GM19240 (cell line): ENCODE results near the gene PTPRO.

ENCODE experiments used
- DNase-seq: peaks from one replicate; pipeline ENCODE4 v3.0.0; 2011; ENCODE audit warnings: low spot score; ENCODE audit not compliant: insufficient read length

Gene PTPRO

DNA sequence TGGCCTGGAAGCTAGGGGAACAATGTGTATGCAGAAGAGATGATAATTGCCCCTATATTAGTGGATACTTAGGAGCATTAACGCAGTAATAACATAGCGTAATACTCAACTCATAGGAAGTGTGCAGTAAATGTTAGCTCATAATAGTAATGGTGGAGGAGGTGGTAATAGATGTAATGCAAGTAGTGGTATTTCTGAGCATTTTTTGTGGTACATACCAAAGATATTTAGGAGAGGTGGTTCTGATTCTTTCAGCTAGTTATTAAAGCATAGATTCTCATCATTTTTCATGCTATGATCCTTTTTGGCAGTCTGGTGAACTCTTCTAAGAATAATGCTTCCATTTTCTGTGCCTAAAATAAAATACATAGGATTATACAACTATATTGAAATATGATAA, 233.1 kb downstream of the PTPRO start:
- DNase-seq = no peak

DNA sequence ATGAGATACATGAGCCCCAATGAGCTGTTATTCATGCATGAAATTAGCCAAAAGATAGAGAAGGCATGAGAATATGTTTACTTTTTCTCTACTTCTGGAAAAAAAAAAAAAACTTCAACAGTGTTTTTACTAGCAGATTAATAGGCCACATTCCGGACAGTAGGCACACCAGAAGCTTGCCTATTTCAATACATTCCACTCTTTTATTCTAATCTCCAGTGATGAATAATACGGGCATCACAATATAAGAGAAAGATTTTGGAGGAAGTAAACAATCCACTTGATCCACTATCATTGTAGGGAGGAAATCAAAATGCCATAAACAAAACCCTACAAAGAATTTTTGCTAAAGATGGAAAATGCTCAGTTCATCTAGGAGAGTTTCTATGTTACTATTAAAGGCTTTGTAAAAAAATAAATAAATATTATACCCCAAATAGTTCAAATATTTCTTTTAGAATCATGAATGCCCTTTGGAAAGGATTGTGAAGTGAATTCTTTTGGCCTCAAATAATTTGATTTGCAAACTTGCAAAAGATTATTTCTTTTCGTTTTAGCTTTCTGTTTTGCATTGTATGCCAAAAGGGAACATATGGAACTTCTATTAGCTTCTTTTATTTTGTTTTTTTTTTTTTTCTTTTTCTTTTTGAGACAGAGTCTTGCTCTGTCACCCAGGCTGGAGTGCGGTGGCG, 234.2 kb downstream of the PTPRO start:
- DNase-seq = no peak

DNA sequence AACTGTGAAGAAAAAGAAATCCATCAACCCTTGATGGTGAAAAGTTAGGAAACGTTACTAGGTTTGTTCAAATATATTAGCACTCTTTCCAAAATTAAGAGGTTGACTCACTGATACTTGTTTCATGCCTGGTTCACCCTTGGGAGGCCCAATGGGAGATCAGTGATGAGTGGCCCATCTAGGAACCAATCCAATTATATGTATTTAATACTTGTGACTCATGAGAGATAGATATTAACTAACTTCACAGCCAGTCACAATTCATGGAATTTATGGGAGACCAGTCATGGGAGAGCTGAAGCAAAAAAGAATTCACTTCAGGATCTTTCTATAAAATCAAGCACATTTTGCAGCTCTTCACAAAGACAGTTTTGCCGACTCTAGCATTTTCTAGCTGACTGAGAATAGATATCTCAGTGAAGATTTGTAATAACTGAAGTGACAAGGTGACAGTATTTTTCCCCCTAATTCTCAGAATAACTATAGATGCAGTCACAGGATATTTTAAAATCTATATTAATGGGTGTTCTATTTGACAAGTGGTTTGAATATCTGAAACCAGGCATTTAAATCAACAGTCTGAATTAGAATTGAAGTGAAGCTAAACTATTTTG, 236.7 kb downstream of the PTPRO start:
- DNase-seq = no peak

DNA sequence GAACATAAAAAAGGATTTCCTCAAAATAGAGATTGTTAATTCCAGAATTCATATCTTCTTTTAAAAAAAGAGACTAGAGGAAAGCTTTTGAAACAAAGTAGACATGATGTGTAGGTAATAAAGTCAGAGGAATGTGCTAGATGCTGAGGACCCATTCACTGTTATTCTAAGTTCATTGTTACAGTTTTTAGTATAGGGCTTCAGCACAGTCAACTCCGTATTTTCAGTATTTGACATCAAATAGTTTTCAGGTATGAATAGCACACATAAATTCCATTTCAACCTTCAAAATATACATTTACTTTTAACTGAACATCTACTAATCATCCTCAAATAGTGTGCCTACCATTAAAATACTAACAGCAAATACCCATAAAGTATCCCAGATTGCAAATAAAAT, 239.1 kb downstream of the PTPRO start:
- no peak for DNase-seq

DNA sequence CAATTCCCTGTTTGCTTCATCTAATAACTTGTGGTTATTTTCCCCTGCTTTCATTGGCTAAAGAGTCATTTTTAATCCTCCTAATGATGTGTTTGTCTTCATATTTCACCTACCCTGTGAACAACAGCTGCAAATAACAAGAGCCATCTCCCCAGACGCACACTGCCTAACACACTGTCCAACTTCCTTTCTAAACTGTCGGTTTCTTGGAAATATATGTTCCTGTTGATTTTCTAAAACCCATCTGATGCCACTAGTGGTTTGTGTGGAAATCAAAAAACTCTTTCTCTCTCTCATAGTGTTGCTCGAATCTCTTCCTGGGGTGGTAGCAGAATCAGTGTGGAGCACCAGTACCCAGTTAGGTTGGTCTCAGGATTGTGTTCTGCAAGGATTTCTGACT, 240.0 kb downstream of the PTPRO start:
- no peak for DNase-seq

DNA sequence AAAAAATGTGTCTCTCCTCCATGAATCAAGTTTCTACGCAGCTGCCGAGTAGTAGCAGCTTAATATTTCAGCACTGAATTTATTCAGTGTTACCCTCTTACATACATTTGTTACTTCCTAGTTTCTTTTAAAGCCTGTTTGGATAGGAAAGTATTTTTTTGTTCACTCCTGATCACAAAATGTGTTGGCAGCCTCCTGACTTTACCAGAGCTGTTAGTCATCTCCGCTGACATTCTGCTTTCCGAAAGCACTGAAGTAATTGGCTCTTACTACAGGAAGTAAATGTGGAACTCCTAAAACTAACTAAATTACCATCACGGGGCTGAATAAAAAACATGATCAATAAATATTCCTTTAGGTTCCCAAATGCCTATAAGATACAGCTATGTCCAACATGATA, 241.4 kb downstream of the PTPRO start:
- DNase-seq = no peak

DNA sequence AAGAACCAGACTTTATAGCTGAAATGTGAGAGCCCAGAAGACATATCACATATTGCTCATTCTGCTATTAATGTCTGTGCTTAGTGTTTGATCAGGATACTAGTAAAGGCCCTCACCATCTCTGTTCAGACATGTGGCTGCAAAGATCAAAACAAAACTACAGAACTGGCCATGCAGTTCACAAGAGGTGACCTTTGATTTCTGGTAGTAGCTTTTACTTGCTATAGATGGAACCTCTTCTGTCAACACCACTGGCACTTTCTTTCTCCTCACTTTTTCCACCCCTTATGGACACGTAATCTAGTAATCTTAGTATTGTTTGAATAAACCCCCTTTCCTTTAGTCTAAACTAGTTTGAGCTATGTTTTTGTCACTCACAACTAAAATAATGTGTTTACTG, 252.0 kb downstream of the PTPRO start:
- DNase-seq = no peak

DNA sequence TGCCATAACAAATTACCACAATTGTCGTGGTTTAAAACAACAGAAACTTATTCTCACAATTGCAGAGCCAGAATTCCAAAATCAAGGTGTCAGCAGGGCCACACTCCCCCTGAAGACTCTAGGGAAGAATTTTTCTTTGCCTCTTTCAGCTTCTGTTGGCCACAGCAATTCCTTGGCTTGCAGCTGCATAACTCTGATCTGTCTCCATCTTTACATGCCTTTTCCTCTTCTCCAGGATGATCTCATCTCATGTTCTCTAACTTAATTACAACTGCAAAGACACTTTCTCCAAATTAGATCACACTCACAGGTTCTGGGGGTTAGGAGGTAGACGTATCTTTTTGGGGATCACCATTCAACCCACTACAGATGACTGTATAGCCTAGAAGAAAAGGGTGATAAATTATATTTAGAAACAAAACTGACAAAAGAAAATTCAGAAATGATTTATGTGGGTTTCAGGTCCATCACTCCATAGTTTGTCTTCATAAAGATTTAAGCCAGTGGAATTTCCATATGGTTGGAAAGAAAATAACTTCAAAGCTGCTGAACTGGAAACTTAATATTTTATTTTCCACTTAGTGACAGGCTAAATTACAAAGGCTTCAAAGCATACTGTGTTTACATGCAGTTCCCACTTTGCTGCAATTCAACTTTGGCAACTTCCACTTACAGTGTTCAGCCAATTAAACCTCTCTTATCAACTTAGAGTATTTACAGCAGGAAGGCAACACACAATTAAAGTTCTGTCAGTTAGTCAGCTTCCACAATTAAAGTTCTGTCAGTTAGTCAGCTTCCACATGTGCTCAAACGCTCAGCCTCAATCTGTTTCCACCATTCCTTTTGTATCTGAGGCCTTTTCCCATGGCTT, 253.6 kb downstream of the PTPRO start:
- no peak for DNase-seq

DNA sequence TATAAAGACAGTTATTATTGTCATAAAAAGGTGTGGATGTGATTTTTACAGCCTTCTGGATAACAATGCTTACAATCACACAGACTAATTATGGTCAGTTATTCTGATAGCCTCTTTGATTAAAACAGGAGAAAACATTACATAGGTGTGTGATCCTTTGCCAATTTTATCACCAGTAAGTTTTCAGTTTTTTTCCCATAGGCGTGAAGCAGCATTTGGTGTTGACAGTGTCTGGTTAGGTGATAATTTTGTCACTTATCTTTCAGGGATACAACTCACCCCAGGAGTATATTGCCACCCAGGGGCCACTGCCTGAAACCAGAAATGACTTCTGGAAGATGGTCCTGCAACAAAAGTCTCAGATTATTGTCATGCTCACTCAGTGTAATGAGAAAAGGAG, 258.1 kb downstream of the PTPRO start:
- DNase-seq = no peak

DNA sequence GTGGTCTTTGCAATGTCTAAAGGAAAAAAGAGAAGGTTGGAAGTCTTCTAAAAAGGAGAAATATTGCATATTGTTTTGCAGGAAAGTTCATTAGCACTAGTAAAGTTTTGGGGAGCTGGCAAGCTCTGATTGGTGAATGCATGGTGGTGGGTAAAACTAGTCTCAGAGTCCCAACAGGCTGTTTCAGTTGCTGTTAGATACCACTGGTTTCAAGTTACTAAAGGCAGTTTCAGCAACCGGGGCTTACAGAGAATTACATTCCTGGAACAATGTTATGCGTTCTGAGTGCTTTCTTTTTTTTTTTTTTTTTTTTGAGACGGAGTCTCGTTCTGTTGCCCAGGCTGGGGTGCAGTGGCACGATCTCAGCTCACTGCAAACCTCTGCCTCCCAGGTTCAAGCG, 258.7 kb downstream of the PTPRO start:
- DNase-seq = no peak

DNA sequence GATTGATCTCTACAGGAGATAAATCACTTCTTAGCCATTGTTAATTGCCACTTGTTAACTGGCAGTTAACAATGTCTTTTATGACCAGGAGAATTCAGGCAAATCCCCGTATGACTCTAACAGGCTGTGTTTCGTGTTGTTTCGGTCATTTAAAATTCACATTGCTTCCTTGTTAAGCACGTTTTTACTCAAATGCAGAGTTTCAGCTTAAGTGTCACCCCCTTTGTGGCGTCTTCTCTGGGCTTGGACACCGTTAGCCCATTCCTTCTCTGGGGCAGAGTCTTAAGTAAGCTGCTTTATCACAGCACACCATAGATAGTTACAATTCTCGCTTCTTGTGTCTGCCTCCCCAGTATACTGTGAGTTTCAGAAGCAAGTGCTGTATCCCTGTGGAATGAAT, 261.5 kb downstream of the PTPRO start:
- DNase-seq = no peak

DNA sequence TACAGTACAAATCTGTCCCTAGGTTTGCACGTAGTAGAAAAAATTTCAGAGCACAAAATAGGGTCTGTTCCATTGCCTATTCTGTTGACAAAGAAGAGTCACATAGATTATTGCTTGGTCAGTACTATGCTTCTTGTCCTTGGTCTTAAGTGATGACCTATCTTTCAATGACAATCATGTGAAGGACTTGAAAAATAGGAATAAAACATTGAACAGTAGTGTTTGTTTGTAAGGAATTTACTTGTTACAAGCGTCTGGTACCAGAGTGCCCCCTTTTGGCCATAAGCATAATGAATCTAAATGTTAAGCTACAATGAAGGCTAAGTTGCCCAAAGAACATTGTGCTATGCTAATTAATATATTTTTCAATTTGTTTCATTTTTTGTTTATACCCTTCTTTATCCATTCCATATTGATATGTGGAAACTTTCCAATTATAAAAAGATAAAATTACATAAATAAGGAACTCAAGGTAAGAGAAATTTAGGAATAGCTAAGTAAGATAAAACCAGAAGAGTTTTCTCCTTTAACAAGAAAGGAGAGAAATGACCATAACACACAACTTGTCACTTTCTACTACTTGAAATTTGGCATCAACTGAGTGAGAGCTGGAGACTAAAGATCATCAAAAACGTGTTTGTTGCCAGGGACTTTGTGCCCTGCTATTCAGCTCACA, 262.2 kb downstream of the PTPRO start:
- DNase-seq = no peak

DNA sequence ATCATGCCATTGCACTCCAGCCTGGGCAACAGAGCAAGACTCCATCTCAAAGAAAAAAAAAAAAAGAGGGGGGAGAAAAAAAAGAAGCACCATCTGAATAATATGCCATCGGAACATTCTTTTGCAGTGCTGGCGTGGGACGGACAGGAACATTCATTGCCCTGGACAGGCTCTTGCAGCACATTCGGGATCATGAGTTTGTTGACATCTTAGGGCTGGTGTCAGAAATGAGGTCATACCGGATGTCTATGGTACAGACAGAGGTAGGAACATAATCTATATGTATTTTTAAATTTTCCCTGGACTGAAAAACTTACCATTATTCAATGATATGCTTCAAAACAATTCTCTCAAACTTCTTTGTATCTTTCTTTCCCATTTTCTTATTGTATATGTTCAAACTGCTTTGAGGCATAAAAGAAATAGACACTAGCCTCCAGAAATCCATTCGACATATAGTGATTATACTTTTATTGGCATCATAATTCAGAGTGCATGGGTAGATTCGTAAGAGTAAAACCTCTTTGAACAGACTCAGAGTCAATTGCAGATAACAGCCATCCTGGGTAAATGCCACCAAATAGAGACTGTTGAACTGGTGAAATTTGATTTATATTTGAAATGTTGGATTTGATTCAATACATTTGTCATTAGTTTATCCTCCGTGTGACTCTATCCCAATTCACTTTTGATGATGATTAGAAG, 267.2 kb downstream of the PTPRO start:
- DNase-seq = no peak

DNA sequence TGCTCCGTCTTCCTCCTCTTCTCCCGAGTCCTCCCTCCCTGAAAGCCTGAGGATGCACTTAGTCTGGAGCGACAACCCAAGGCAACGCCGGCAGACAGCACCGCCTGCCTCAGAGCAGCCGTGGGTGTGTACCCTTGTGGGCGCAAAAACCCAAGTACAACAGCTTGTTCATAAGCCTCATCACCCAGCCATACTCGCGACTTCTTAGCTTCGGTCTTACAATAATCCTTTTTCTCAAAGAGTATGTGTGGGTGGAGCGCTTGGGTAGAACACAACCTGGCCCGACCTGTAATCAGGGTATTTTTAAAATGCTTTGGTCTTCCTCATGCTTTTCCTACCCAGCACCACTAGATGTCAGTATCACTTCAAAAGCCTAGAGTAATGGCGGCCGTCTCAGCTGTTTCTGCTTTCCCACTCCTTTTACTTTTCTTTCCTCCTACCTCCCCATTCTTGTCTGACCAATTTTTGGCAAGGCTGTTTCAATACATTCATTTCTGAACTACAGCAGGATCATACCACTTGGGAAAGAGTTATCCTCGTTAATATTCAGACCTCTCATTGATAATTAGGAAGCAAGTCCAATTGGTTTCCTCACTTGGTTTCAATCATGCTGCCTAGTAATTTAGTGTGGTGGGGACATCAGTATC, 268.0 kb downstream of the PTPRO start:
- peak; percentile 16 for DNase-seq

DNA sequence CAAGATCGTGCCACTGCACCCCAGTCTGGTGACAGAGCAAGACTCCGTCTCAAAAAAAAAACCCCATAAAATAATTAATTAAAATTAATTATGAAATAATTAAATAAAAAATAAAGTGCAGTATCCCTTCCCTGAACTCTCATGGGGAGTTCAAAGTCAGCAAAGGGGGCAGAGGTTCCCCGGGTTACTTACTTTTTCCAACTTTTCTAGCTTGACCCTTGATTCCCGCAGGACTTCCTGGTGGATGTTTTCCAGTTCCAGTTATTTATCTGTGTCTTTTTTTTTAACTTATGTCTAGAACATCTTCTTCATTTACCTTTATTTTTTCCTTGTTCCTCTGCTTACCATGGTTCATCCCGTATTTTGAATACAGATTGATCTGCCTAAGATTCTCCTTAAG, 269.5 kb downstream of the PTPRO start:
- no peak for DNase-seq

DNA sequence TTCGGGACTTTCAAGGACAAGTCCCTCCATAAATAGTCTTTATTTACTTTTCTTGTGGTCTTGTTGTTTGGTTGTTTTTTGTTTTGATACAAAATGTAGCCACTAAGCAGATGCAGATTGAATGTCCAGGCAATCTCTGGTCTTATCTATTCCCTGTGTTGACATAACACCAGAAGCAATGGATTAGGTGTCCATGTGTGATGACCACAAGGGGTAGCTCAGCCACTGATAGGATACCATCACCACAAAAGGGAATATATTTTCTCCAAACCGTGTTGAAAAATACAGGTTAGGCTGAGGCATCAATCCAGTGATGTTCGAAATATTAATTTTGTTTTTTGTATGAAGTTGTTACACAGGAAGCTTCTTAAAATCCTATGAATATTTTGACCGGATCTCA, 270.6 kb downstream of the PTPRO start:
- no peak for DNase-seq

DNA sequence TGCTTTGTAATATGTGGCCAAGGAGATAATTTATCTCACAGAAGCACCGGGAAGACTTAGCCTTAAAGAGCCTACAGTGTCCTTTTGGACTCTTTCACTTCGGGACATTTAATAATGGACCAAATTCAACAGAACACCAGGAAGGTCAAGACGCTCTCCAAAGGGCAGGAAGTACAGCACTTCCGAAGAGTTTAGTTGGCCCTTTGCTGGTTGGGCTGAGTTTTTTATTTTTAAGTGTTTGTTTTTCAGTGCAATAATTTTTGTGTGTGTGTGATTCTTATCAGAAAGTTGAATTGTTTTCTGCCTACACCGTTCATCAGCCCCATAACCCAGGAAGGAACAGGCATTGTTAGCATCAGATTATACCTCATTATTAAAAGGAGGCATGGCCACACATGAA, 273.9 kb downstream of the PTPRO start:
- no peak for DNase-seq

DNA sequence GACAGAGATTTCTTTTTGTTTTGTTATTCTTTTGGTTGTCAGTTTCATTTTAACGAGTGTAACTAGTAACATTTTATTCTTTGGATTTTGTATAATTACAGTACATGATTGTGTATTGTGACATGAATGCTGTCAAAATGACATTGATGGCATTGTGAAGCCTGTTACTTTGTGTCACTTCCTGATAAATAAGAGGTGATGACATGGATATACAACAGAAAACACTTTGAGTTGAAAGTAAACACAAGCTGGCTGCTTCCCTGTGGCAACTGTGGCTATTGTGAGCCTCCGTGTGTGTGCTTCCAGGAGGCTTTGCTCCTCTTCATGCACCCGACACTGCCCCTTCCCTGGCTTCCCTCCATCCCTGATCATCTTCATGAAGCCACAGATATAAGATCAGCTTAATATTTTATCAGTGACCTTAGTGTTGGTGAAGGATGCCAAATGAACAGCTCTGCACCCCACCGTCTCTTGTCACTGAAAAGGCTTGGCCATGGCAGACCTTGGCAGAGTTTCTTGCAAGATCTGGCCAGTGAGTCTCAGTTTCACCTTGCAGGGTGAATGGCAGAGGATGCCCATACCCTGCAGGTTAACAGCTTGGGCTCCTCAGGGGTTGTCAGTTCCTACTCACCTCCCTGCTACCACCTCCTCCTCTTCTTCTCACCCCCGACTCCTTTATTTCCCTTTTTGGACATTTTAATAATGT, 275.0 kb downstream of the PTPRO start:
- DNase-seq = no peak

DNA sequence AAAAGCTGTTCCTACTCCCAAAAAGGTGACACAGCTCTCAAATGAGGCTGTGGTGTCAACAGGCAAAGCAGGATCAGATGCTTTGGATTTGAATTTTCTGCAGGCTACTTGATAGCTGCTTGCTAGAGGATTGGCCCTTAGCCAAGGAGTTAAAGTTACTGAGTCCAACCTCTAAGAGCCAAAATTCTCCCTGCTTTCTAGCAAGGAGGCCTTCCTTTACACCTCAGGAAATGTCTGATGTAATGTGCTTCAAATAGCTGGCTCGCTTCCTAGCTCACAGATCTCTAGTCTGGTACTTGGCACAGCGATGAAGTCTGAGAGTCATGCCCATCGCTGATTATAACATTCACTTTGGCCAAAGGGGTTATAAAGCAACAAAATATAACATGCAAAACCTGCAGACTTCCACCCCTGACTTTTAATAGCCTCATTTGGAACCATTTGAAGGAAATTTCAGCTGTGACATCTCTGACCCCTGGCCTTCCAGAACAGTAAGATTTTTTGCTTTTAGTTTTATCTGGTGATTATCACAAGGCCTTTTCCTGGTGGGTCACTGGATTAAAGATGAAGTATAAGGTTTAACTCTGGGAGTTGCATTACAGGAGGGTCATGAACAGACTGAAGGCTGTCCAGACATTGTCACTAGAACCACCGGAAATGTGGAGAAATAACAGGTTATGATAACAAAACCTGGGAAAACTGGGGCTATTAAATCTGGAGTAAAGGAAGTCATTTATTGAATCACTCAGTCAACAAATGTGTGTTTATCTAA, 277.1 kb downstream of the PTPRO start:
- no peak for DNase-seq
